Measurements from ENCODE around the gene NXPH1.
A peak's percentile ranks its signal among the peaks of the same experiment; 100 is the strongest.

The NXPH1 gene

DNA sequence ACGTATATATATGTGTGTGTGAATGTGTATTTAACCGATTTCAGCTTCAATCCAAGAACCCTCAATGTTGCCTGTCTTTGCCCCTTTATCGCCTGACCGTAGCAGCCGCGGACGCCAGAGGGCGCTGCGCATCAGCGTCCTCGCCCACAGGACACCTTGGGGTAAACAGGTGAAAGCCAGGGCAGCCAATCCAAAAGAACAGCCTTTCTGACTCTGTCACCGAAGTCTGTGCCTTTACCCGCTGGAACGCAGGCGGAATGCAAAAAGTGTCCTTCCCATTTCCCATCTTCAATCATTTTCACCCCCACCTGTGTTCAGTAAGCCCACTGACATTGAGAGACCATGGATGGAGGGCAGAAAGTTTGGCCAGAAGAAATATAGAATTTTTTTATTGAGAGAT, 3.6 kb downstream of the NXPH1 start:
- no peak for DNase-seq (ENCODE audit: low spot score)

DNA sequence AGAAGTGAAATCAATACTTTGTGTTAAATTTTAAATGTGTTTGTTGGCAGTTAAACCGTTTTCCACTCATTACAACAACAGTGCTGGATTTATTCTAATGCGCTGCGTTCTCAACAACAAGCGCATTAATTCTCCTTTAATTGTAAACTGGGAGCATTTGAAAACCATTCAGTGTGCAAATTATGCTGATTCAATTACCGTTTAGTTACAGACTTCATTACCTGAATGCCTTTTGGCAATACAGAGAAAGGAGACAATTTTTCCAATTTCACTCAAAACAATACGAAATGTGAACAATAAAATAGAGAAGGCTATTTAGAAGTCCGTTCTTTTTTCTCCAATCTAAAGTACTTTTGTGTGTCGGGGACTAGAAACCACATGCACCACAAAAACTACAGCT, 4.2 kb downstream of the NXPH1 start:
- DNase-seq (ENCODE audit: low spot score) = no peak

DNA sequence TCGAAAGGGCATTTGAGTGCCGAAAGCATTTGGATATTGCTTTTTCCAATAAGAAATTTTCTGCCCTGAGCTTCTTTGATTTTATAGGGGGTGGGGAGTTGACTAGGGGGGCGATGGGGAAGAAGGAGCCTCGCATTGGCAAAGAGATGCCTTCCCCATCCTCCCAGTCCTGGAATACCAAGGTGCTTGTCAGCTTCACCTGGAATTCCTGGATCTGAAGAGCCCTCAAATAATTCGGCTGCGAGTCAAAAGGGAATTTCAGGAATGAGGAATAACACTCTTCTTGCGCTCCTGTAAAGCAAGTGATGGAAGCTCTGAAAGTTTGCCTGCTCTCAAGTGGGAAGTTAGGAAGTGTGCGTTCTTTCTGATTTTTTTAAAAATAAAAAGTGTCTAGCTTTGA, 7.3 kb downstream of the NXPH1 start:
- no peak for DNase-seq (ENCODE audit: low spot score)

DNA sequence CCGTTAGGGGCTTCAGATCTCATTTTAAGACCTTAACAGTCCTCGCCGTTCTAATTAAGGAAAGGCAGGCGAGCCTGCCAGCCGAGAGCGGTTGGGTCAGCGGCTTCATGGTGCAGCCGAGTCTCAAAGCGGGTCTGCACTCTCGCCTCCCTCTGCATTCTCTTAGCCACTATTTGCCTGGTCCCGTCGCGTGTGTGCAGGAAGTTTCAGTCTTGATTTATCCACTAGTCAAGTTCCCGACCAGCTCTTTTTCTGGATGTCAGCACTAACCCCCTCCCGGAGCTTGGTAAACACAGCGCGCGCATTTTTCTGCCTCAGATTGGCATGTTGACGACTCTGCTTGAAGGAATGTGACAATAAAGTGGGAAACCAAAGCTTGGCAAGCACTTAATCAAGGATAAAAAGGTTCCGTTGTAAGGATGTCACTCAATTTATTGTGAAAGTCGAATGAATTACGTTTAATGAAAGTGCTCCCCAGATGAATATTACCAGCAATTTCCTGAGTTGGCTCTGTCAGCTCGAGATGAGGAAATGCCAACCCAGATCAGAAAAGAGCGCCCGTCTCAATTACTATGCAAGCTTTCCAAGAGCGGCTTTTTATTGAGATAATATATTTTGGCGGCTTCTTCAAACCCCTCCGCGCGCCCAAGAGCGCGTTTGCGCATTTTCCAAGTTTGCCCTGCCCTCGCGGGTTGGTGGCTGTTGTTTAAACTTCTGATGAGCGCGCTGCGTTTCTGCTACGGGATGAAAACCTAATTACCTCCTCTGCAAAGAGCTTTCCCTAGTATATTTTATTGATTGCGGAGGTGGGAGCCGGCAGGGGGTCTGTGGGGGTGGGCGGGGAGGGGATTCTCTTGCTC, 7.9 kb downstream of the NXPH1 start:
- no peak for DNase-seq (ENCODE audit: low spot score)

DNA sequence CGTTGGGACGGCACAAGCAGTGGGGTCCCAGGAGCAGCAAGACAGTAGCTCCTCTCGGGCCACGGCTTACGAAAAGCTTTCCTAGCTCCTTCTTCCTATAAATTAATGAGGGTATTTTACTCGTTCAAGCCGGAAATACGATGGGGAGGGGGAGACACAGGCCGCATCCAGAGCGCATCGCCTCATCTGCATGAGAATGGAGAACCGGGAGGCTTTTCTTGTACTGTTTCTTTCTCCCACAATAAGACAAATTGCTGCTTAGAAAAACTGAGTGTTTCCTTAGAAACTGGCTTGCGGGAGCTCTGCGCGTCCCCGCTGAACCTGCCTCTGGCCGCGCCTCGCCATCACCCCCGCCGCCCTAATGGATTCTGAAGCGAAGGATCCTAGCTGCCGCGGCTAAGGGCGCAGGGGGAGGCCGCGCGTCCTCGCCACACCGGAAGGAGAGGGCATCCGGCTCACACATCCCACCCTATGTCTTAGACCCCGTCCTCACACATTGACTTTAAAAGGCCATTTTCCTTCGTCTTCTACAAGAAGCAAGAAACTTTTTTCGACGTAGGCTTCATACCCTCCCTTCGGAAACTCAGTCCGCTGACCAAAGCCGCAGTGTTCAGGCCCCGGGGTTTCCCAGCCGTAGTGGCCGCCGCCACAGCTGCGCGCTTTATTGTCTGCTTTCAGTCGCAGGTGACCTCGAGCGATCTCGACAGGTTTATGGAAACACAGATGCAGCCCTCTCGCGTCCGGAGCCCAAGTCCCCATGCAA, 8.8 kb downstream of the NXPH1 start:
- DNase-seq (ENCODE audit: low spot score) = no peak

DNA sequence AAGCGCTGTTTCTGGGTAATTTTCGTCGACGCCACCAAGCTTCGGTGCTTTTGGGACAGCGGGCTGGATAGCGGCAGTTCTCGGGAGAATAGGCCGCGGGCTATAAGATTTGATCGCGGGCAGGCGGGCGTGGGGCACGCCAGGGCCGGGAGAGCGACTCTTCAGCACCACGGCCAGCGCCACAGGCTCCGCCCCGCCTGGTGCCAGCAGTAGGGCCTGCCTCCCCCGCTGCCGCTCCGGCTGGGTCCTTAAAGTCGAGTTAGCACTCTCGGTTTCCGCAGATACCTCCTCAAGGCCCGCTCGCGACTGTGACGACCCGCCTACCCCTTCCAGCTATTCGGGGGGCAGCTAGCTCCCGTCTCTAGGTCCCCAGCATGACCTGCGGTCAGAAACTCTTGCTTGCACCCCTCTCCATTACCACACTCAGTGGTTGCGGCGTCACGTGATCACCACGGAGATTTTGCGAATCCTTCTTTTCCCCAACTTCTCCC, 9.4 kb downstream of the NXPH1 start:
- peak; percentile 45 for DNase-seq (ENCODE audit: low spot score)

DNA sequence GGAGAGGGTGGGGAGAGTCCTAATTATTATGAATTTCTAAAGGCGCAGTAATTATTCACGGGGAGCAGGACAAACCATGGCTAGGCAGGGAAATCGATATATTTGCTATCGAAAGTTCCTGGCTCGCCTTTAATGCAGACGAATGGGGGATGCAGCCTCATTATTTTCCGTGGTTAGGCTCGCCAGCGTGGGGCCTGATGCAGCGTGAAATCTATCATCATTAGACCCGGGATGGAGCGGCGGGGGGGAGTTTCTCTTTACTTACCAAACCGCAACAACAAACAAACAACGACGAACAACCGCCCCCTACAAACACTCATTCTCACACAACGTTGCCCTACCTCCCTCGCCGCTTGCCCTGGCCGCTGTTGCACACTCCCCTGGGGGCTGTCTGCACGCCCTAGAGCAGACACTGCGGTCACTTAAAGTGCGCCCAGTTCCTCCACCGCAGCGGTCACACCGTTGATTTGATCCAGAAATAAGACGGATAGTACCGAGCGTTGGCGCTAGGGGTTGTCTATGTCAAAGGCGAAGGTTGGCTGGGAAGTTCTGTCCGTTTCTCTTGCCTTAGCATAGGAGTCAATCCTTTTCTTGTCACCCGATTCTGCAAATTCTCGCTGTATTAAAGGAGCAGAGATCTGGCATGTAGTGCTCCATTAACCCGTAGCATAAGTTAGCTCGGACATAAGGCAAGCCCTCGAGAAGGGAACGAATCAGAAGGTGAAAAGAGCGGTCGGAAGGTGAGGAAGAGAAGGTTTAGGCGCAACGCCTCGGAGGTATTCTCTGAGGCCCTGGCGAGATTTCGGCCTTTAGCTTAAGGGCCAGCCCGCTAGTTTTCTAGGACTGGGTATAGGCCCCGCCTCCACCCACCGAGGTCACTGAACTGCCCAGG, 10.4 kb downstream of the NXPH1 start:
- DNase-seq (ENCODE audit: low spot score) = no peak

DNA sequence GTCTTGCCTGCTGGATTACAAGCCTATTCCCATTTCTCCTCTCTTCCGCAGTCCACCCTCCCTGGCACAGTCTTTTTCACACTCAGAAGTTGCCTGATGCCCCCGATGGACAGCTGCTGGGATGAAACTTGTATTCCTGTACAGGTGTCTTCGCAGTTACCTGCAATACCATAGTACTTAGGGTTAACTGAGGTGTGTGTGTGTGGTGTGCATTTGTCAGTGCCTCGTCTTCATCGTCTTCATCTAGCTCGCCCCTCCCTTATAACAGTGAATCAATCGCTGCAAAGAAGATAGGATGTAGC, 11.0 kb downstream of the NXPH1 start:
- DNase-seq (ENCODE audit: low spot score) = no peak

DNA sequence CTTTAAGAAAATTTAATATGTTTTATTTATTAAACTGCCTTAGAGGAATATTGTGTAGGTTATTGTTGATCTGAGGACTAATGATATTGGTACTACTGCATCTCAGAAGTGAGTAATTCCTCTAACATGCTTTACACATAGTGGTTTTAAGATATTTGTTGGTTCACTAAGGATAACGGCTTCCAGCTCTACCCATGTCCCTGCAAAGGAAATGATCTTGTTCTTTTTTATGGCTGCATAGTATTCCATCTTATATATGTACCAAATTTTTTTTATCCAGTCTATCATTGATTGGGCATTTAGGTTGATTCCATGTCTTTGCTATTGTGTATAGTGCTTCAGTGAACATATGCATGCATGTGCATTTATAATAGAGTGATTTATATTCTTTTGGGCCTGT, 20.1 kb downstream of the NXPH1 start:
- no peak for DNase-seq (ENCODE audit: low spot score)

DNA sequence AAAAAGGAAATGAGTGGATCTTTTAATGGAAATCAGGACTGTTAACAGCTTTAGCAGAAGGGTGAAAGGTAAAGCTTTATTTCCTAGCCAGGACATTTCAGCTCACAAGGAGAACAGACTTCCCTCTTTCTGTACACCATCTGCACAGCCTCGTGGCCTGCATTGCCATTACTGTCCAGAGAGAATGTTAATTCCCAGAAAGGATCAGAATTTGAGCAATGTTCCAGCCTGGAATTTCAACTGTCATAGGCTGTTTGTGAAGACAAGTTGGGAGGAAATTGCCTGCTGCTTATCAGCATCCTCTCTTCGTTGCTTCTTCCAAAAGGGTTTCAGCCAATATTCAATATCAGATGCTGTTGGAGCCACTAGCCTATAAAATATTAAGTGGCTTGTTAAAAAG, 22.0 kb downstream of the NXPH1 start:
- DNase-seq (ENCODE audit: low spot score) = no peak

DNA sequence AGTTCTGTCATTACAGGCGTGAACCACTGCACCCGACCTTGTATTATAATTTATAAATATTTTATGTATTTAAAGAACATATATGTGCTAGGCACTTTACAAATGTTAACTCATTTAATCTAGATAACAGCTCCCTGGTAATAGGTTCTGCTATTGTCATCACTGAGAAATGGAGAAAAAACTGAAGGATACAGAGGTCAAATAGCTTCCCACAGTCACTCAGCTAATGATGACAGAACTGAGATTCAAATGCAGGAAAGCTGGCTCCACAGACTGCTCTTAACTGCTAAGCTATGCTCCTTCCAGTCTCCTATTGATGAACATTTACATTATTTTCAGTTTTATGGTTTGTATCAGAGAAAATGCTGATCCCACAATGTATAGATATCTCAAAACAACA, 28.9 kb downstream of the NXPH1 start:
- DNase-seq (ENCODE audit: low spot score) = no peak

DNA sequence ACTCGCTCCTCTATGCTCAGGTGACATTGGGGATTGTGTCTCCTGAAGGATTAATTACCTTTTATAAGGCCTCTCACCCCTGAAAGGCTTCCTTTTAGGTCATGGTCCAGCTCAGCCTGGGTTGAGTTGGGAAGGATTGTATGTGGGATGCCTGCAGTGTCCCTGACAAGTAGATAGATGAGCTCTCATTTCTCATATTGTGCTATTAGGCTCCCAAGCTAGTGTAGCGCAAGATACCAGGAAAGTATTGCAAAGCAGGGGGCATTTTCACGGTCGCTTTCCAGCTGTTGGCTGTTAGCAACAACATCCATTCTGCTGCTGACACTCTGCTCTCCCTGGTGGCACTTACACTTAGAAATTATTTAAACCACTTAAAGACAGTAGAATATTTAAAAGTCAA, 31.9 kb downstream of the NXPH1 start:
- DNase-seq (ENCODE audit: low spot score) = no peak

DNA sequence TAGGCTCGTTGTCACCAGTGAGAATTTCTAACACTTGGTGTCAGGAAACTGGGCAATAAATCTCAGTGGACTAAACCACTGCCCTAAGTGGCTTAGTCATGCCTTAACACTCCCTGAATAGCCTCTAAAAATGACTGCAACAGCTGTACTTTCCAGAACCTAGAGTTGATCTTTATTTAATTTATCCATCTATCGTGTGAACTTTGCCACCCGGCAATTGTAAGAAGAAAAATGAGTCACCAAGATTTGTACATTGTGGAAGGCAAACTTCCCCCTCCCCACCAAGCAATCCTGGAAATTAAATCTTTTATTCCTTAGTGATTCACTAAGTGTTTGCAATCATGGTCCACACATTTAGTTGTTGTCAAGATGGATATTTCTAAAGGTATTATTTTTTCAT, 47.1 kb downstream of the NXPH1 start:
- DNase-seq (ENCODE audit: low spot score) = no peak

DNA sequence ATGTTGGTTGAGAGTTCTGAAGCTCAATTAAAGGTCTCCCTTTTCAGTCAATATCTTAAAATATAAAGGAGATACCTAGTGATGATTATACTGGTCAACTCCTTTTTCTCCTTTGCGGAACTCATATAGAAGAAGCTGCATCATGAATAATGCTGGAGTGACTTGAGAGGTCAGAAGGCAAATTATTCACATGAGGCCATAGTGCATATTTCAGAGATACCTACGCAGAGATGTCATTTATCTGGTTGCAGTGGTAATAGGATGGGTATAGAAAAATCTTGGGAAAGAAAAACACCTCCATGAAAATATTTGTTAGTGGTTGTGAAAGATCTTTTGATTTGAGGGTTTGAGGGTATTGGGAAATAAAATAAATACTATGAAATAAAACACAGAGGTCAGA, 47.7 kb downstream of the NXPH1 start:
- no peak for DNase-seq (ENCODE audit: low spot score)

DNA sequence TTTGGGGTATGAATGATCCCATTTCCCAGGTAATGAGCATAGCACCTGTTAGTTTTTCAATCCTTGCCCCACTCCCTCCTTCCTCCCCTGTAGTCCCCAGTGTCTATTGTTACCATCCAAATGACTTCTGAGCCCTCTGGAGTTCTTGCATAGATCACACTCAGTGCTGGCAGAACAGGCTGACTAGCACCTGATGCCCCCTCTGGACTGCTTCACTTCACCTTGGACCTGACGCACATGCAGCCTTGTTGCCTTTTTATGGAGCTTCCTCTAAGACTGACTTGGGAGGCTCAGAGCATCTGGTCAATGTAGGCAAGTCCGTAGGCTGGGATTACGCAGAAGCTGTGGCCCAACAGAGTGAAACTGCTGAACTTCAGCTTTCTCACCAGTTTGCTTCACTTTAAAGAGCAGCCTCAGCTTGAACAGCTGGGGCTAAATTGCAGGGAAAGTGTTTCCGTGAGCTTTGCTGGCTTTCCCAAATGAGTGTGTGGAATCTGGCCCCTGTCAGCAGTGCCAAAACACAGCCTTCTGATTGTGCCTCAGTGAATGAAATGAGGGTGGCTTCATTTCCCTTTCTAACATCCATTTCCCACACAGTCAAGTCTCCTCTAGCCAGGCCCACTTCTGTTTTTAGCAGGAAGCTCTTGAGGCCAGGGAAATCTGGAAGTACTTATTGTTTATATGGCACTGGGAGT, 48.5 kb downstream of the NXPH1 start:
- no peak for DNase-seq (ENCODE audit: low spot score)

DNA sequence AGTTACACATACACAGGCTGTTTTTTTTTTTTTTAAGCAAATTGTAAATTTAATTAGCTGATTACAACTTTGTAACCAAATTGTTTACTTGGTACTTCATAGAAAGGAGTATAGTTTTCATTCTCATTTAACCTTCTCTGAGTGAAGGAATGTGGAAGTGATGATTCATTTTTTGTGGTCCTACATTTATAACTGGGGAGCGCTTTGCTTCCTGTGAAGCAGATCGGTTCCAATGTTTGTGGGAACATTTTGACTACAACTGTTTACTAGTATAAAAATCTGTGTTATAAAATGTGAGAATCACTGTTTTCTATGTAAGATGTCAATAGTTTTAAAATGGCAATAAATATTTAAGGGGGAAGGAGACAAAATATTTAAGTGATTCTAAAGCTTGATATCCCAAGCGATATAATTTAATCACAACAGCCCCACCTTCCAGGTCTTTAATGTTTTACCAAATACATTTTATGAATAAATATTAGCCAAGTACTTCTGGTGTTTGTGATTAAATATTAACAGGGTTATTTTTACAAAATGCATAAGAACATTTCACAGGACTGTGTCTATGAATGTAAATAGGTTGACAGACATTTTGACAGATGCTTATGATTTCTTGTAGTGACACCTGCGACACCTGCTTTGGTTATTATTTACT, 57.1 kb downstream of the NXPH1 start:
- no peak for DNase-seq (ENCODE audit: low spot score)

DNA sequence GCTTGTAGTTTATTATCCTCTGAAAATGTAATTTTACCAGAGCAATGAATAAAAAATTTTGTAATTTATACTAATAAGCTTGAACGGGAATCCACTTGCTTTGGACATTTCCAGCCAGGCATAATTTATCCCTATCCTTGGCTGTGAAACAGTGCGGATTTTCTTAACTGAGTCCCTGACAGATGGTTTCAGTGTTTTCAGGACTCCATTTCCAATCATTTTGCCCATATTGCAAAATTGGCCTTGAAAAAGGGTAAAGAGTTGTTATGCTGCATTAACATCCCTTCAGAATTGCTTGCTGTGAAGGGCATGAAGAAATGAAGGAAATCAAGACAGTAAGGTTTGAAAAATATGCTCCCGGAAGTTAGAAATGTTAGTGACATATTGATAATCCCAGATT, 57.7 kb downstream of the NXPH1 start:
- no peak for DNase-seq (ENCODE audit: low spot score)

DNA sequence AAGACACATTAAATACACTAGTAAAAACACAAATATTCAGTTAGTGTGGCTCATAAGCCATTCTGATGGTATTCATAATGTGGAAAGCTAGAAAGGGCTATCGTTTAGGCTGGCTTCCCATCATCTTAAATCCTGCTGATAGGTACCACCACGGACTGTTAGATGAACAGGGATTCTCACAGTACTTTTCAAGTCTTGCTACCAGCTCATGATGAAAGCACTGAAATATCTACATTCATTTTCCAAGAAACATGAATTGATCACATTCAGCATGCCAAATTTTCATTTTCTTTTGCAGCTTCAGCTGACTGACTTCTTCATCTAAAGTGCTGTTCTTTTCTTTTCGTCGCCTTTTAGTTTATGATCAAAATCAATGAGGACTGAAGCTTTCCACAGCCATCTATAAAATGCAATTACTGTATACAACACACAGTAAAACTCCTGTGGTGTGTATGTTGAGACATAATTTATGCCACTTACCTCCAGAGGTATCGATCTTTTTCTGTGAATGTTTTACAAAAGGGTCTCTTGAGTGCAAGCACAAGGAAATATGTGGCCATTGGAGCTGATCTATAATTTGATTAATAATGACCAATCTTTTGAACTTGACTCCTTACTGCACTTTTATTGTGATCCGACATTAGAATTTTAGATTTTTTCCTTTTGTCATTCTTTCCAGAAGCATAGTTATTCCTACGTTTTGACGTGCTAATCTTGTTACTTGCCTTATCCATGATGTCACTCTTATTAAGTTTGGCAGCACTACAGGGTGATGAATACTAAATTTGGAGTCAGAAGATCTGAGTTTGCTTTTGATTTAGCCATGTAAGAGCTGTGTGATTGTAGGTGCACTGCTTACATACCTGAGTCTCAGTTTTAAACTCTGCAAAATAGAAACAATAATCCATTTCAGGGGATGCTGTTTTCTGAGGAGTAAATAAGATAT, 58.4 kb downstream of the NXPH1 start:
- DNase-seq (ENCODE audit: low spot score) = no peak

DNA sequence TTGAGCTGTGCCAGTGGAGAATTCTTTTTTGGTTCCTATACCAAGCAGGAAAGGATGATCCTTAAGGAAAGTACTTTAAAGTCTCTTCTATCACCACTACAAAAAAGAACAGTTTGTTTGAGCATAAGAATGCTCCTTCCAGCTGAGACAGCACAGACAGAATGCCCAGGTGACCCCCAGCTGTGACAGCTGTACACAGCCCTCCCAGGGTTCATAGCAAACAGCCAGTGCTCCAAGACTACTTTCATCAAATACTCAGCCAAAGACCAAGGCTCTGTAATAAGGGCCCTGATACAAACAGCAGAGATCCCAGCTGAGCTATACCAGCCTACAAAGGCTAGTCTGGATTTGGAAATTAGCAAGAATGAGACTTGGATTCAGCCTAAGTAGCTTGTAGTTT, 65.7 kb downstream of the NXPH1 start:
- no peak for DNase-seq (ENCODE audit: low spot score)

DNA sequence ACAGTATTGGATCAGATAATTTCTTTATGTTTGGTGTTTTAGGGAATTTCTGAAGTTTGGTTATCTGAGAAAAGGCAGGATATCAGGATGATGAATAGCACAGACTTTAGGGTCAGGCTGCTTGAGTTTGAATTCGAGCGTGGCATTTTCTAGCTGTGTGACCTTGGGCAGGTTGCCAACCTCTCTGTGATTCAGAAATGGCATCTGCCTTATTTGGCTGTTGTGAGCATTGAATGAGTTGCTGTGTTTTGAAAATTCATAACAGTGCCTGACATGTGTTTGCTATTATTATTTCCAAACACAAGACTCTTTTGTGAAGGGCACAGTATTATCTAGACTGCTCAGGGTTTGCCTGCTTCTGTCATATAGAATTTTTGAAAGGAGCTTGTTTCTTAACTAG, 66.9 kb downstream of the NXPH1 start:
- no peak for DNase-seq (ENCODE audit: low spot score)
